Smooth muscle cell of the brain vasculature (primary cell): ENCODE results near the gene PARD3B.

Experiments used
- DNase-seq: peaks from one replicate; pipeline ENCODE4 v3.0.0-alpha.2; 2012; ENCODE audit warnings: low read depth, low spot score

Gene PARD3B

GRCh38 chr2:205119136-205119535, 573.9 kb downstream of the PARD3B start:
- DNase-seq: no peak

GRCh38 chr2:205128726-205129125, 583.5 kb downstream of the PARD3B start:
- no peak for DNase-seq

- no peak for DNase-seq
Measured at GRCh38 chr2:205129531-205129930, 584.3 kb downstream of the PARD3B start.

- no peak for DNase-seq
Measured at GRCh38 chr2:205130111-205130829, 585.0 kb downstream of the PARD3B start.

- DNase-seq: no peak
Measured at GRCh38 chr2:205133544-205133943, 588.3 kb downstream of the PARD3B start.

GRCh38 chr2:205138735-205139134, 593.5 kb downstream of the PARD3B start:
- DNase-seq: no peak

GRCh38 chr2:205139822-205140463, 594.7 kb downstream of the PARD3B start:
- DNase-seq: no peak

- DNase-seq: no peak
Measured at GRCh38 chr2:205141381-205141780, 596.1 kb downstream of the PARD3B start.

GRCh38 chr2:205145888-205146287, 600.6 kb downstream of the PARD3B start:
- no peak for DNase-seq

- no peak for DNase-seq
Measured at GRCh38 chr2:205148755-205149154, 603.5 kb downstream of the PARD3B start.

GRCh38 chr2:205156457-205156856, 611.2 kb downstream of the PARD3B start:
- no peak for DNase-seq

GRCh38 chr2:205158404-205158803, 613.1 kb downstream of the PARD3B start:
- DNase-seq: no peak

GRCh38 chr2:205161156-205161839, 616.0 kb downstream of the PARD3B start:
- DNase-seq: no peak

GRCh38 chr2:205166745-205167144, 621.5 kb downstream of the PARD3B start:
- no peak for DNase-seq

- no peak for DNase-seq
Measured at GRCh38 chr2:205169012-205169411, 623.7 kb downstream of the PARD3B start.

- DNase-seq: no peak
Measured at GRCh38 chr2:205169464-205169863, 624.2 kb downstream of the PARD3B start.

- DNase-seq: no peak
Measured at GRCh38 chr2:205170399-205170798, 625.1 kb downstream of the PARD3B start.

GRCh38 chr2:205171261-205171940, 626.1 kb downstream of the PARD3B start:
- DNase-seq: no peak

- DNase-seq: no peak
Measured at GRCh38 chr2:205175831-205176230, 630.6 kb downstream of the PARD3B start.

- no peak for DNase-seq
Measured at GRCh38 chr2:205176546-205176945, 631.3 kb downstream of the PARD3B start.

GRCh38 chr2:205177546-205177945, 632.3 kb downstream of the PARD3B start:
- DNase-seq: no peak

- no peak for DNase-seq
Measured at GRCh38 chr2:205180730-205181129, 635.5 kb downstream of the PARD3B start.
